ENCODE measurements around the gene SEZ6.

Gene SEZ6, protein sequence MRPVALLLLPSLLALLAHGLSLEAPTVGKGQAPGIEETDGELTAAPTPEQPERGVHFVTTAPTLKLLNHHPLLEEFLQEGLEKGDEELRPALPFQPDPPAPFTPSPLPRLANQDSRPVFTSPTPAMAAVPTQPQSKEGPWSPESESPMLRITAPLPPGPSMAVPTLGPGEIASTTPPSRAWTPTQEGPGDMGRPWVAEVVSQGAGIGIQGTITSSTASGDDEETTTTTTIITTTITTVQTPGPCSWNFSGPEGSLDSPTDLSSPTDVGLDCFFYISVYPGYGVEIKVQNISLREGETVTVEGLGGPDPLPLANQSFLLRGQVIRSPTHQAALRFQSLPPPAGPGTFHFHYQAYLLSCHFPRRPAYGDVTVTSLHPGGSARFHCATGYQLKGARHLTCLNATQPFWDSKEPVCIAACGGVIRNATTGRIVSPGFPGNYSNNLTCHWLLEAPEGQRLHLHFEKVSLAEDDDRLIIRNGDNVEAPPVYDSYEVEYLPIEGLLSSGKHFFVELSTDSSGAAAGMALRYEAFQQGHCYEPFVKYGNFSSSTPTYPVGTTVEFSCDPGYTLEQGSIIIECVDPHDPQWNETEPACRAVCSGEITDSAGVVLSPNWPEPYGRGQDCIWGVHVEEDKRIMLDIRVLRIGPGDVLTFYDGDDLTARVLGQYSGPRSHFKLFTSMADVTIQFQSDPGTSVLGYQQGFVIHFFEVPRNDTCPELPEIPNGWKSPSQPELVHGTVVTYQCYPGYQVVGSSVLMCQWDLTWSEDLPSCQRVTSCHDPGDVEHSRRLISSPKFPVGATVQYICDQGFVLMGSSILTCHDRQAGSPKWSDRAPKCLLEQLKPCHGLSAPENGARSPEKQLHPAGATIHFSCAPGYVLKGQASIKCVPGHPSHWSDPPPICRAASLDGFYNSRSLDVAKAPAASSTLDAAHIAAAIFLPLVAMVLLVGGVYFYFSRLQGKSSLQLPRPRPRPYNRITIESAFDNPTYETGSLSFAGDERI

DNA sequence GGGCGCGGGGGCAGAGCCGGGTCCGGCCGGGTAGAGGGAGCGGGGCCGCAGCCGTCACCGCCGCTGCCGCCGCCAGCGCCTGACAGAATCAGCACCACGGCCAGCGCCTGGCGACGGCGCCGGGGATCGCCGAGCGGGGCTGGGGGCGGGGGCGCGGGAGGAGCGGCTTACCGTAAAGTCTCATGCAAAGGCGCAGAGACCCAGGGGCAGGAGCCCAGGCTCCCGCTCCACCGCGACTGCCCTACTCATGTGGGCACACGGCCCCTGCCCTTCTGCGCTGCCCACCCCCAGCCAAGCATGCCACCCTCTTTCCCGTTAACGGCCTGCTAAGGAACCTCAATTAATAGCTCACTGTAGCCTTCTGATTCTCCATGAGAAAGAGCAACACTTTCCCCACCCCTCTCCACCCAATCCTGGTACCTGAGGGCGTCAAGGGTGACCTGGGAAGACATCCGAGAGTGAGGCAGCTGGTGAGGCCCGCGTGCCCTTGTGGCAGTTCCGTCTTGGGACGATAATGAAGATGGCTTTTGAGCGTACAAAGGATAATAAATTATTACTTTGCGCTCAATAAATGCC, at the start of gene SEZ6:
SEZ6 (minus strand) TSS at position 98 of the 576 bp plus-strand sequence. CDS start 164 bp downstream, outside the sequence.
- peak; percentile 14 for DNase-seq (ENCODE audit: low read depth)

DNA sequence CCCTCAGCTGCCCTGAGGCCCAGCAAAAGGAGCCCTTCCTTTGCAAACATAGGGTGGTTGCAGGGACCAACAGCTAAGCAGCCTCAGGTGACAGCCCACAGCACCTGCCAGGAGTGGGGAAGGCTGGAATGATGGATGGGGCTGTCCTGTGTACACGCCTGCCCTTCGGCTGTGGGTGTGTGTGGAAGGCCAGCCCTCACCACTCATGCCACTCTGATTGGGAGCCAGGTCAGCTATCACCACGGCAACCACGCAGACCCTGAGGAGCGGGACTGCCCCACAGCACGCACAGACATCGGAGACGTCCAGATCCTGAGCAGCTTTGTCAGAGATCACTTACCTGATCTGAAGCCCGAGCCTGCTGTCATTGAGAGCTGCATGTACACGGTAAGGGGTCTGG, 49.0 kb upstream of the SEZ6 start:
- no peak for DNase-seq (ENCODE audit: low read depth)

DNA sequence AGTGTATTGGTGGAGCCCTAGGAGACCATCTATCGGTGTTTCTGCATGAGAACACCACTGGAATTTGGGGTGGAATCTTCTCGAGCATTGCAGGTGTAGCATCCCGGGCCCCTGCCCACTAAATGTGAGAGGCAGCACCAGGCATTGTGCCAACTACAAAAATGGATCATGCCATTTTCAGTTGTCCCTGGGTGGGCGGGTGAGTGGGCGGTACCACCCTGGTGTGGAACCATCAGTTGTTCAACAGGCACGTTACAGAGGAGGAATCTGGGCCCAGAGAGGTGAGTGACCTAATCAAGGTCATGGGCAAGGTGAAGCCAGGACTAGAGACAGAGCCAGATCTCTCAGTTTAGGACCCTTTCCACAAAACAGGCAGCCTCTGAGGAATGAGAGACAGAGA, 45.9 kb upstream of the SEZ6 start:
- no peak for DNase-seq (ENCODE audit: low read depth)

DNA sequence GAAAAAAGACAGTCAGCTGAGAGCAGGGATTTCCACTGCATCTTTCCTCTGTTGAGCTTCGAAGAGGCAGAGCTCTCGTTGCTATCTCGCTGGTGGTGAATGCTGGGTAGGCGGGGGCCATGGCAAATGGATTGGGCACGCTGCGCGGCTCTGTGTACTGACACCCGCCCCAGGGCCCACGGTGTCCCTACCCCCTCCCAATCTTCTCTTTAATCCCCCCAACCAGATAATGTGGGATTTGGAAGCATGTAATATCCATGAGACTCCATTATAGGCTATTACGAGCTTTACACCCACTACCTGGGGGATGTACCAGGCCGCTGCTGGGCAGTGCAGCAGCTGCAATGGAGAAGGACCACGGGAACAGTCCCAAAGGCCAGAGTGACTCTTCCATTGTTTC, 45.4 kb upstream of the SEZ6 start:
- DNase-seq (ENCODE audit: low read depth) = no peak

DNA sequence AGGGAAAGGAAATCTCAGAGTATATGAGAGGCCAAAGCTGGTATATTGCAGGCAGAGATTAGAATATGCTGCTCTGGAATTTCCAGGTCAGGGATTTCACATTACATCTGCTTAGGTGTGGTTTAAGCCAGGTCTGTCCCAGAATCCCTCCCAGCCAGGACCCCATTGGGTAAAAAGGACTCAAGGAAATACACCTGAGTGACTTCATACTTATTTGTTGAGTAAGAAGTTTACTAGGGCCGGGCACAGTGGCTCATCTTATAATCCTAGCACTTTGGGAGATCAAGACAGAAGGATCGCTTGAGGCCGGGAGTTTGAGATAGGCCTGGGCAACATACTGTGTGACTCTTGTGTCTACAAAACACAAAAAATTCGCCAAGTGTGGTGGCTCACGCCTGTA, 44.3 kb upstream of the SEZ6 start:
- no peak for DNase-seq (ENCODE audit: low read depth)

DNA sequence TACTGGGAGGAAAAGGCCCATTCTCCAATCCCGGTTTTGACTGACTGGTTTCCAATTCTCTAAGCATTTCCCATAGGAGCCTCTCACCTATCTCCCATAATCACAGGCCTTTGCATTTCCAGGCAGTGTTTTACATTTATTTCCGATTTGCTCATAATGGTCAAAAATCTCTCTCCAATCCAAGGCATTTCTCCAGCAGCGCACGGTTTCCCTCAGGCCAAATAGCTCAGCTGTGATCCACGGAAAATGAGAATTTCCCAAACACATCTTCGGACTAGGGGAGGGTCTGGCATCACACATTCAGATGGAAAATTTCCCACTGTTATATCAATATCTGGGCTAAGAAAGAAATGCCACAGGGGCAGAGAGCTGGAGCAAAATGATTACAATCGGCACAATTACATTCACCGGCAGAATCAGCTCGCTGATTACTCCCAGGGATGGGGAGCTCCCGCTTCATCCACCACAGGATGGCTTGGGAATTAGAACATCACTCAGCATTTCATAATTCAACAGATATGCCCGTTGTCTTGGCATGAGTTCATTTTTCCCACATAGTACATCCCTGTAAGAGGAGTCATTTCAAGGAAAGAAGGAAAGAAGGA, 43.8 kb upstream of the SEZ6 start:
- DNase-seq (ENCODE audit: low read depth) = no peak

DNA sequence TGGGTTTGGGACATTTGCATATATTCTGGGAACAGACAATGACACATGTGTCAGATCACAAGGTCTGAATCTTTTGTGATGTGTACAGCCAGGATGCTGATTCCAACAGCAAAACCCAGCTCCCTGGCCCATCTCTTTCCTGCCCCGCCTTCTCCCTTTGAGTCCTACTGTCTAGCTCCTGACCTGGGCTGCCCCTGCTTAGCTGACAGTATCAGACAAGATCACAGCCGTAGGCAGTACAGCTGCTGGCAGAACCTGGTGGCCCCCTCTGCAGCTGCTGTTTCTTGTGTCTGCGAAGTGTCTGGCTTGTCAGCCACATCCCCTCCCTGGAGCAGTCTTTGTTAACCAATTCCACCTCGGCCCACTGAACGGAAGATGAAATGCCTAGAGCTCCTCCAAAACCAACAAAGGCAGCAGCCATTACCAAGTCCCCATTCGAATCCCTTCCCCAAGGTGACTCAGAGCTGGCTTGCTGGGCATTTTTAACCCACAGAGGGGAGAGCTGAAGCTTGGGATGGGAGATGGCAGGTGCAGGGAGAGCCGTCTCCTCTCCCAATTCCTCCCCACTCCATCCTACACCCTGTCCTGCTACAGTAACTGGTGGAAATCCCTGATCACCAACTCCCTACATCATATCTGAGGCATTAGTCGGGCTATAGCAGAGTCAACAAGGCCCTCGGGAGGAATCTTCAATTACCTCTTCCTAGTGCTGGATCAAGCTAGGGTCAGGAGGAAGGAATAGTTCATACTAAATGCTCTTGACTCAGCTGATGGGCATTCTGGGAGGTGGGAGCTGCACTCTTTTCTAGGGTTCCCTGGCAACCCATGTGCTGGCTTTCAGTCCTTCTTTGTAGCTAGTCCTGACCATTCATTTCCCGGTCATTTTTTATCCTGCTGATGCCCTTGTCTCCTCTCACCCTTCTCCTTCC, 42.9 kb upstream of the SEZ6 start:
- no peak for DNase-seq (ENCODE audit: low read depth)

DNA sequence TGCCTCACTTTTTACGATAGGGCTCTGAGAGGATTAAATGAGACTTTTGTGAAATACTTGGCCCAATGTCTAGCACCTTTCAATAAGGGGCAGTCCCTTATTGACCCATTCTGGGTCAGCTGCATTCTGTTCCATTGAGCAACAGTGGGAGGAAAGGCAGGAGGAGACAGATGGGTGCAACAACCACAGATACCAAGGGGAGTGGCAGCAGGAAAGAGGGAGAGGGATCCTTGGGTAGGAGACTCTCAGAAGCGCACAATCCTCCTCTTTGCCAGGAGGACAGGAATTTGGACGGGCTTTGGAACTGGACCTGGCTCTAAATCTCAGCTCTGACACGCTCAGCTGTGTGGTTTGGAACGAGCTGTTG, 40.6 kb upstream of the SEZ6 start:
- DNase-seq (ENCODE audit: low read depth) = no peak

DNA sequence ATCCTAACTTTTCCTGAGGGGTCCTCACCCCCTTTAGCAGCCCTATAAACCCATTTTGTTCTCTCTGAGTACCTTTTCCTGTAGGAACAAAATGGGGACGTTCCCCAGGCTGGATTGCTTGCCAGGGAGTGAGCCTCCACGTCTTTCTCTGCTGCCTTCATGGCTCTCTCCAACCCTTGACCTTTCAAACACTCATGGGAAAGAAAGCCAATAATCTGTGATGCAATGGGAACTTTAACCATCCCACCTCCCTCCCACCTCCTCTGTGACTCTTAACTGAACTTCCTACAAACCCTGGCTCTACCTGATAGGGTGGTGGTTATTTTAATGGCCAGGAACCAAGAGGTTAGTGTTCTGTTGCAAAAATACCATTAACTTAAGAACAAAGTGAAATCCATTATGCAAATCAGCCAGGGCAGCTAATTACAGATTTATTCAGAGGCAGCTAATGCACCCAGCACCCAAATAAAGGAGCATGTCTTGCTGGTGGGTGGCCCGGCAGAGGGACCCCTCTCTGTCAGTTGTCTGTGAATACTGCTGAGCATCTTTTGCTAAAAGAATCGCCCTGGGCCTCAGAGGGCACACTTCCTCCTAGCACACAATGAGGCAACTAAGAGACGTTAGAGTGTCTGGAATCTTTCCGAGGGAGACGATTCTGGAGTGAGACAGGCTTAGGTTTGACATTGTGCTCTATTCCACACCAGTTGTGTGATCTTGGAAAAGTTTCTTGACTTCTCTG, 40.1 kb upstream of the SEZ6 start:
- DNase-seq (ENCODE audit: low read depth) = no peak

DNA sequence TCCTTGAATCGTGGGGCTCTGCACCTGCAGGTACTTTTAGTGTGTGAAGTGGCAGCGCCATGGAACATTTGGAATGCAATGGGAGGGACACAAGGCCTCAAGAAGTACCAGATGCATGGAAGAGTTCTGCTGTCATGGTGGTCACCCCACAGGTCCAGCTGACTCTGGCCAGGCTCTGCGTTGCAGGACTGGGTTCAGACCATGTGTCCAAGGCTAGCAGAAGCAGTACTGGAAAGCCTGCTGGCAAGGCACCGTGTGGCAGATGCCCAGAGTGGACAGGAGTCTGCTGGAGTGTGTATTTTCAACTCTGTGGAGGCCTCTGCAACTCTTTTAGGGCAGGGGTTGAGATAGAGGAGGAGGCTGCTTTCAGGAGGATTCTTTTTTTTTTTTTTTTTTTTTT, 39.2 kb upstream of the SEZ6 start:
- no peak for DNase-seq (ENCODE audit: low read depth)

DNA sequence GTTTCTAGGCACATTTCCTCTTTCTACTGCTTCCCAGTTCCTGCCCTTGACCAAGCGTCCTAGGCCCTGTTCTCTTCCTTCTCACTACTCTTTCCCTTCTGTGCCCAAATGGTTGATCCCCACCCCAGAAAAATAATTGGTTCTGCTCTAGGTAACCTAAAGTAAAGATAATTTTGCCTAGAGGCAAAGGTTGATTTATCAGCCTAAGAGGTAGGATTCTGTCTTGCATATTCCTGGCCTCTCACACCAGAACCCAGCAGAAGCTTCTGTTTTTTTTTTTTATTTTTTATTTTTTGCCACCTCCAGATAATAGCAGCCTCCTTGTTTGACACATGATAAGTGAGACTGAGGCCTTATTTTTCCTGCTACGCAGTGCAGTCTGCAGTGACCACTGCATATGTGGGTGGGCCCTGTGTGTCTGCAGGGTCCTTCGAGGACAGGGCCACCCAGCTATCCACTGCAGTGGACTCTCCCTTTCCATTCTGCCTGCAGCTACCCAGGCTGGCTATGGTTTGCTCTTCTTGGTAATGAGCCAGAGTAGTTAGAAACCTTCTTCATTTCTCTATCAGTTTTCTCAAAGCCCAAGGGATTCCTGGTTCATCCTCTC, 37.8 kb upstream of the SEZ6 start:
- no peak for DNase-seq (ENCODE audit: low read depth)

DNA sequence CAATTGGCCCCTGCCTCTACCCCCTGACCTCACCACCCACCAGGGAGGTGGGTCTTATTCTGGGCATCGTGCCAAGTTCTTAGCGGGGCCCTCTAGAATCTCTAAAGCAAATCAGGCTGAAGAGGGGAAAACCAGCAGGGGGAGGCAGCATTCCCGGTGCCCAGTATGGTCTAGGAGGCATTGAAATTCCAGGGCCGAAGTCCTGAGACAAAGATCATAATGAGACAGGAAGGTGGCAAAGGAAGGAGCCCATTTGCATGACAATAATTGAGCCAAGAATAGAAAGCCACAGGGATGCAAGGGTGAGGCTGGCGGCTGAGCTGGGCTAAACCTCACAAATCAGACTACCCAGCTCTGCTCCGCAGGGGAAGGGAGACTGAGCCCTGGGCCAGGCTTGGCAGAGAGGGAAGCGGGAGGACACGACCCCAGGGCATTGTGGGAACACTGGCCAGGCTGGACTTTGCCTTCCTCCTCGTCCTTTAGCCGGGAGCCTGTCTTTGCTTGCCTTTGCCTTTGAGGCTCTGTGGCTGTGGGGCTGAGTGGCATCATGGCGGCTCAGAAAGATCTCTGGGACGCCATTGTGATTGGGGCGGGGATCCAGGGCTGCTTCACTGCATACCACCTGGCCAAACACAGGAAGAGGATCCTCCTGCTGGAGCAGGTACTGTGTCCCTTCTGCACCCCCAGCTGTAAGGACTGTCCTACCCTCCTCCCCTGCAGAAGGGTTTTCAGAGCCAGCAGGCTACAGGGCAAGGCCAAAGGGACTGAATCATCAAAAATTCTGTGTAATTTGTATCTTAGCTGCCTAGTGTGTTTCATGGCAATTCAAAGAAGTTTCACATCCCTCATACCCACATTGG, 37.1 kb upstream of the SEZ6 start, which contains the start of gene PIPOX:
PIPOX (plus strand) TSS at position 463 of the 860 bp plus-strand sequence; CDS start at position 548, 85 bp downstream.
- no peak for DNase-seq (ENCODE audit: low read depth)

DNA sequence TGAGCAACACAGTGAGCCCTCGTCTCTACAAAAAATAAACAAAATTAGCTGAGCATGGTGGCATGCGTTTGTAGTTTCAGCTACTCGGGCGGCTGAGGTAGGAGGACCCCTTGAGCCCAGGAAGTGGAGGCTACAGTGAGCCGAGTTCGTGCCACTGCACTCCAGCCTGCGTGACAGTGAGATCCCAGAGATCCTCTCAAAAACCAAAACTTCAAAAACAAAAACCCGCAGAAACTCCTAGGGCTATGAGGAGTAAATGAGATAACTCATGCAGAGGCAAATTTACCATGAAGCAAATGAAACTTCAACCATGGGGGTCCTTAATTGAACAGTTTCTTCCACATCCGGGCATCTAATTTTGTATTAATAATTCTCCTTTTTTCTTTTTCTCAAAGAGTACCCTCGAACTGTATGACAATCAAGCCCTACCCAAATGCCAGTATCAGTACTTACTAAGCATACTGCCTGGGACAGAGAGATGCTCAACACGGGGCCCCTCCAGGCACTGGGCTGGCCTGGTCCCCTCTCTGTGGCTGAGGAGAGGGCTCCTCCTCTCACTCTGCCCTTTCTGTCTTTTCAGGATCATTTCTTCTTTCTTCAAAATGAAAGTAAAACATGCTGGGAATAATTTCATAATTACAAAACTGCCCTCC, 36.3 kb upstream of the SEZ6 start:
- no peak for DNase-seq (ENCODE audit: low read depth)

DNA sequence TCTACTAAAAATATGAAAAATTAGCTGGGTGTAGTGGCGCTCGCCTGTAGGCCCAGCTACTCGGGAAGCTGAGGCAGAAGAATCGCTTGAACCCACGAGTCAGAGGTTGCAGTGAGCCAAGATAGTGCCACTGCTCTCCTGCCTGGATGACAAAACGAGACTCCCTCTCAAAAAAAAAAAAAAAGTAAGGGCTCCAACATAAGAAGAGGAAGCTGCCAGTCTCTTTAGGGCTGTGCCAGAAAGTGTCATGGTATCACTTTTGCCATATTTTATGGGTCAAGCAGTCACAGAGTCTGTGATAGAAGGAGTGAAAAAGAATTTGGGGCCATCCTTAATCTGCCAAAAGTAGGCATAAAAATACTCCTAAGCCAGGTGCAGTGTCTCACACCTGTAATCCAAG, 35.7 kb upstream of the SEZ6 start:
- no peak for DNase-seq (ENCODE audit: low read depth)

DNA sequence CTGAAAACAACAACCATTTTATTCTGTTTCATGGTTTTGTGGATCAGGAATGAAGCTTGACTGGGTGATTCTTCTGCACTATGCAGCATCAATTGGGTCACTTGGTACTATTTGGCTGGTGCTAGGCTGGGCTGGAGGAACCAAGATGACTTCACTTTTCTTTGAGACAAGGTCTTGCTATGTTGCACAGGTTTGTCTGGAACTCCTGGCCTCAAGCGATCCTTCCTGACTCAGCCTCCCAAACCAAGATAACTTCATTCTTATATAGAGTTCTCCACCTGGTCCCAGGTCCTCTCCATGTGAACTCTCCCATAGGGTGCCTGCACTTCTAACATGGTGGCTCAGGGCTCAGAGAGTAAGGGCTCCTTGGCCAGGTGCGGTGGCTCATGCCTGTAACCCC, 35.3 kb upstream of the SEZ6 start:
- DNase-seq (ENCODE audit: low read depth) = no peak

DNA sequence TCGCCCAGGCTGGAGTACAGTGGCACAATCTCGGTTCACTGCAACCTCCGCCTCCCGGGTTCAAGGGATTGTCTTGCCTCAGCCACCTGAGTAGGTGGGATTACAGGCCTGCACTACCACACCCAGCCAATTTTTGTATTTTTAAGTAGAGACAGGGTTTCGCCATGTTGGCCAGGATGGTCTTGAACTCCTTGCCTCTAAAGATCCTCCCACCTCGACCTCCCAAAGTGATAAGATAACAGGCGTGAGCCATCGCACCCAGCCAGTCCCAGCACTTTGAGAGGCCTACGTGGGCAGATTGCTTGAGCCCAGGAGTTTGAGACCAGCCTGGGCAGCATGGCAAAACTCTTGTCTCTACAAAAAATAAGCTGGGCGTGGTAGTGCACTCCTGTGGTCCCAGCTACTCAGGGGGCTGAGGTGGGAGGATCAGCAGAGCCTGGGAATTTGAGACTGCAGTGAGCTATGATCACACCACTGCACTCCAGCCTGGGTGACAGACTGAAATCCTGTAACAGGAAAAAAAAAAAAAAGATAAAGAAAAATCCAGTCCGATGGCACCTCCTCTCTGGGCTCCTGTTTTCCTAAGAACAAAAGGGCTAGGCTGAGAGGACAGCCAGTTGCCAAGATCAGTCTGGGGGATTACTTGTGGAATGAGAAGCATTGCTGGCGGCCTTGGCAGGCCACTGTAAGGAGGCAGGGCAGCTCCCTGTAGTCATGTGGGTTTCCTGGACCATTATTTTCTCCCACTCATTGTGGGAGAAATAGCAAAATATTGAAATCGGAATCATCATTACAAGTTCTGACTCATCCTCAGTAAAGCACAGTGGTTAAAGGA, 34.1 kb upstream of the SEZ6 start:
- DNase-seq (ENCODE audit: low read depth) = no peak

DNA sequence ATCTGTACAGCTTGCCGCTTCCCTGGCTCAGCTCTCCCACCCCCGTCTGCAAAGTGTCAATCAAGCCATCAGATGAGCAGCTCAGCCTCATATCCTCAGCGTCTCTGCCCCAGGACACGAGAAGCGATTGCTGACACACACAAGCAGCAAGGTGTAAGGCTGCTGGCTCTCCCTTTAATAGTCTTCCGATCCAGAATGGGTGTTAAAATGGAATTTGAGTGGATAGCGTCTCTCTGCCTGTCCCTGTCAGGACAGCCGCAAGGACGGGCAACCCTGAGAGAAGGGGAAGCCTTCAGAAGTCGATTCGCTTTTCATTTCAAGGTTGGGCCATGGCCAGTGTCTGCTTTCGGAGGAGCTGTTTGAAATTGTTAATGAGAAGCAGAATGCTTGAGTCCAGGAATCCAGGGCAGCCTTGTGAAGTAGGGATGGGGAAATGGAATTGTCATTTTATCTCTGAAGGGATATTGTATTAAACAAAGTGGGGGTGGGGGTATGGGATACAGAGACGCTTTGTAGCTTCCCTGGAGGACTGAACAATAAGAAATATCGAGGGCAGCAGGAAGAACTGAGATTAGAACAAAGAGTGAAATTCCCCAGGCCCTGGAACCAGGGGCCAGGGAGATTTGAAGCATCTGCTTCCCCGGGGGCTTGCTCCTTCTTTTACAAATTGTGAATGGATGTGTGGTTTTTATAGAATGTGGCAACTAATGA, 32.4 kb upstream of the SEZ6 start:
- DNase-seq (ENCODE audit: low read depth) = no peak

Data from stimulated activated CD8-positive, alpha-beta memory T cell treated with anti-CD3 and anti-CD28 coated beads, Interleukin-12 subunit alpha, Interleukin-12 subunit beta, amount 100 ng/mL, for 1 hour (primary cell).